SKM-1 (cell line): ENCODE measurements around the gene ENHO.
"Not testable (repeated sequence)": the region's sequence is repeated elsewhere in the genome, so short reads cannot be mapped to it uniquely, and the experiment has no call there.

Experiments used
- DNase-seq: peaks from one replicate; lab custom pipeline; 2025; ENCODE audit not compliant: unreplicated experiment; lab: John Stamatoyannopoulos, UW

ENHO gene

DNA sequence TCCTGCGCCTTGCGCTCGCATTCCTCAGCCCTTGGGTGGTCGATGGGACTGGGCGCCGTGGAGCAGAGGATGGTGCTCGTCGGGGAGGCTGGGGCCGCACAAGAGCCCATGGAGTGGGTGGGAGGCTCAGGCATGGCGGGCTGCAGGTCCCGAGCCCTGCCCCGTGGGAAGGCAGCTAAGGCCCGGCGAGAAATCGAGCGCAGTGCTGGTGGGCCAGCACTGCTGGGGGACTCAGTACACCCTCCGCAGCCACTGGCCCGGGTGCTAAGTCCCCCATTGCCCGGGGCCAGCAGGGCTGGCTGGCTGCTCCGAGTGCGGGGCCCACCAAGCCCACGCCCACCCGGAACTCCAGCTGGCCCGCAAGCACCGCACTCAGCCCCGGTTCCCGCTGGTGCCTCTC lies 40.0 kb downstream of the ENHO start:
- not testable (repeated sequence) for DNase-seq

- DNase-seq: not testable (repeated sequence)
Measured at GRCh38 chr9:34481620-34482019, 41.2 kb downstream of the ENHO start.

DNA sequence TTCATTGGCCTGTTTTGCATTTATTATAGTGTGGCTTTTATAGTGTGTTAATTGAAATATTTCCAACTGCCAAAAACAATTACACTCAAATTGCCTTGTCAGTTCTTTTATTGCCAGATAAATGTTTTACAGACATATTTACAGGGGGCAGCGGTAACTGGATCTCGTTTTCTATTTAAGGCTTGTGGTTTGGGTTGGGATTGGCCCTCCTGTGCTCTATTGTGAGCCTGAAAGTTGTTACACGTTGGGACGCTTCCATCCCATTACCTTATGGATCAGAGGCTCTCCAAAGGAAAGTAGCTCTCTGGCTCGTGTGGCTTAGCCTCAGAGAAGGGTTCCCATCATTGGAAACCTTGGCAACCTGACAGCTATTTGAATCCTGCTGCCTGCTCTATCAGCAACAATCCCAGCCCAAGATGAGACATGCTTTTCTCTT lies 43.3 kb downstream of the ENHO start:
- no peak for DNase-seq

GRCh38 chr9:34477541-34477940 lies 45.2 kb downstream of the ENHO start:
- no peak for DNase-seq

DNA sequence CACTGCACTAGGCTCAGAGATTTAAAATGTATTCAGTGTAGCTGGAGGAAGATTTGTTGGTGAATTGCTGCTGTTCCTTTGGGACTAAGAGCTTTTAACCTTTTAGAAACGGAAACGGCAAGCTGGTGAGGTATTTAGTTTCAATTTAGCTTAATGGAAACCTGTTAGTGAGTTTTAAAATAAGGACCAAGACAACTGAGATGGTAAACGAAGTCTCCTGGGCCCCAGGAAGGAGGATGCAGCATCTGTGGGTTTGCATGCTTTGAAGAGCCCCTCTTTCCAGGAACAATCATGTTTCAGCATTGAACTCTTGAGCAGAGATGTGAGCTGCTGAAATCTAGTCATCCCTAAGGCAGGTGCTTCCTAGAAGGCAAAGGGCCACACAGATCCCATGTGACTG lies 47.7 kb downstream of the ENHO start:
- DNase-seq: no peak
